CD4-positive, alpha-beta T cell treated with Interferon alpha-2 for 1 hour (primary cell): ENCODE measurements around the gene CFTR.
"Not testable (repeated sequence)": the region's sequence is repeated elsewhere in the genome, so short reads cannot be mapped to it uniquely, and the experiment has no call there.

ENCODE experiments used
- DNase-seq, 2 donors: peaks; one replicate each; pipeline ENCODE4 v3.0.0-alpha.2; 2020 to 2022

Gene CFTR

GRCh38 chr7:117502331-117502730 lies 22.5 kb downstream of the CFTR start:
- no peak for DNase-seq

GRCh38 chr7:117505238-117505637 lies 25.4 kb downstream of the CFTR start:
- no peak for DNase-seq

GRCh38 chr7:117508676-117509075 lies 28.9 kb downstream of the CFTR start:
- DNase-seq = no peak

GRCh38 chr7:117517194-117517593 lies 37.4 kb downstream of the CFTR start:
- not testable (repeated sequence) for DNase-seq

GRCh38 chr7:117530390-117530789 lies 50.6 kb downstream of the CFTR start:
- no peak for DNase-seq

- DNase-seq = no peak
Measured at GRCh38 chr7:117531595-117532244, 51.9 kb downstream of the CFTR start.

- DNase-seq = no peak
Measured at GRCh38 chr7:117538053-117538452, 58.2 kb downstream of the CFTR start.

- DNase-seq = no peak
Measured at GRCh38 chr7:117544061-117544460, 64.2 kb downstream of the CFTR start.

- DNase-seq = no peak
Measured at GRCh38 chr7:117548035-117548434, 68.2 kb downstream of the CFTR start.

GRCh38 chr7:117550625-117551024 lies 70.8 kb downstream of the CFTR start:
- DNase-seq = no peak

GRCh38 chr7:117552660-117553059 lies 72.8 kb downstream of the CFTR start:
- no peak for DNase-seq

- no peak for DNase-seq
Measured at GRCh38 chr7:117555260-117555659, 75.4 kb downstream of the CFTR start.

- no peak for DNase-seq
Measured at GRCh38 chr7:117559391-117559790, 79.6 kb downstream of the CFTR start.

- DNase-seq = no peak
Measured at GRCh38 chr7:117560030-117560429, 80.2 kb downstream of the CFTR start.

GRCh38 chr7:117562759-117563158 lies 82.9 kb downstream of the CFTR start:
- no peak for DNase-seq

GRCh38 chr7:117564080-117564479 lies 84.3 kb downstream of the CFTR start:
- no peak for DNase-seq

- no peak for DNase-seq
Measured at GRCh38 chr7:117564627-117565026, 84.8 kb downstream of the CFTR start.

GRCh38 chr7:117565226-117565625 lies 85.4 kb downstream of the CFTR start:
- no peak for DNase-seq

- DNase-seq = no peak
Measured at GRCh38 chr7:117567781-117568180, 88.0 kb downstream of the CFTR start.

GRCh38 chr7:117572856-117573620 lies 93.2 kb downstream of the CFTR start:
- no peak for DNase-seq

- DNase-seq = no peak
Measured at GRCh38 chr7:117581424-117581823, 101.6 kb downstream of the CFTR start.

- DNase-seq = no peak
Measured at GRCh38 chr7:117582219-117582704, 102.4 kb downstream of the CFTR start.

- no peak for DNase-seq
Measured at GRCh38 chr7:117587931-117588330, 108.1 kb downstream of the CFTR start.

GRCh38 chr7:117588352-117588794 lies 108.5 kb downstream of the CFTR start:
- DNase-seq = no peak
